ENCODE results near the gene AGAP4.
"Not testable (repeated sequence)": the region's sequence is repeated elsewhere in the genome, so short reads cannot be mapped to it uniquely, and the experiment has no call there.

Gene AGAP4

DNA sequence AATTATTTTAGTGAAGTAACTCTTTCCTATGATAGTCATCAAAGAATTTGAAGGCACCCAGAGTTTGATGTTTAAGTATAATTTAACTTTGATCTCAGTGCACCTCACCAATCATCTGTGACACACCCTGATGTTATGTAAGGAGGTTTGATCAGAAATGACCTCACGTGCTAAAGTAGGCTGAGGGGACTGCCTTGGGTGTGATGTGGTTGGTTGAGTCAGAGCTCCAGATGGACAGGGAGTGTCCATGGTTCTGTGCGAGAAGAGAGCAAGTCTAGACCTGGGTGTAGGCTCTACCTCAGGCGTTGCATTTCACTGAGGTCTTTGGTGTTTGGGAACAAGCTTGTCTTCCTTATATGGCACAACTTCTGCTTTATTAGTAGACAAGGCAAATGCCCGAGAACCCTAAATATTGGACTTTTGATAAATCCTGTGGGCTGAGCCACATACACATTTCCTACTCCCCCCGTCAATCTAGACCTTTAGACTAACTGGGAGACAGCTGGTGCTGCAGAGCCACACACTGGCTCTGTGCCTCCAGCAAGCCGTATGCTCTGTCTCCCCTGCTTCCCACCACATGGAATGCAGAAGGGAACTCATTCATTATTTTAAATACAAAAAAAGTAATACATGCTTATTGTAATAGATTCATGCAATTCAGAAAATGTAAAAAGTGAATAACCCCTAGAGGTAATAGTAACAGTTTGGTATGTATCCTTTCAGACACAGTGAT is 56.4 kb downstream of the AGAP4 start:
- not testable (repeated sequence) for ATAC-seq, DNase-seq

DNA sequence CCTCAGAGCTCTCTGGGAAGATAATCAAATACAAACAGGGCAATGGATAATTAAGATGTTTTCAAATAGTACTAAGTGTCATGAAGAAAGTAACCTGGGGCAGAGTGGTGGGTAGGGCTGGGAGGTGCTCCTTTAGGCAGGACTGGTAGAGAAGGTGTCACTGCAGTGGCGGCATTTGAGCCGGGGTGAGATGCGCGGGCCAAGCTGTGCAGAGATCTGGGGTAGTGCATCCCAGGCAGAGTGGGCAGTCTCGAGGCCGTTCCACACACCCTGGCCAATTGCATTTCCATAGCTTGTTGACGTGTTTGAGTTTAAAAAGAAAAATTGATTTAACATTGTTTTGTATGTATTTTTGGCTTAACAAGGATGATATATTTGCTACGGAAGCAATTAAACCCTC is 57.3 kb downstream of the AGAP4 start:
- ATAC-seq, DNase-seq: not testable (repeated sequence)

GRCh38 chr10:45787212-45787741 is 60.0 kb downstream of the AGAP4 start:
- DNase-seq, ATAC-seq: not testable (repeated sequence)

DNA sequence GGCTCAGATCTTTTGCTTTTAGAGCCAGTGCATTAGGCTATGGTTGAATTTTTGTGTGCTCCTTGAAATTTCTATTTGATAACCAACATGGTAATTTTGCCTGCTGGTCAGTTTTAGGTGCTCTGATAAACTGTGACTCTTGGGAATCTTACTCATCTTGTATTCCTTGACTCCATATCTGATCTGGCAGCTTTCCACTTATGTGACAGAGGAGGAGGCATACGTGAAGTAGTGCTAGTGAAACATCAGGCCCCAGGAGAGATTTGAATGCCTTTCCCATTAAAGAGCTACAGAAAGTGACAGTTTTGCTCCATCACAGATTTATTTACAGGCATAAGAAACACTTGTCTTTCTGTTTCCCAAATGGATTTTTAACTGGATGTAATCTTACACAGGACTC is 61.1 kb downstream of the AGAP4 start:
- not testable (repeated sequence) for ATAC-seq, DNase-seq

All from stimulated activated naive CD8-positive, alpha-beta T cell treated with anti-CD3 and anti-CD28 coated beads, Interleukin-15, Interleukin-2, amounts not matched to agents 100 U/mL and 50 U/mL, for 24 hours (primary cell).